Osteocyte (in vitro differentiated cells): ENCODE results near the gene BPIFB6. TPM values are rescaled to one million over a fixed set of nuclear protein-coding genes. Genes with fewer than 3 reads are reported as not detected.

Experiments
- DNase-seq: peaks from one replicate; pipeline ENCODE4 v3.0.0; 2021; ENCODE audit warnings: mixed read lengths; ENCODE audit not compliant: unreplicated experiment; ENCODE audit errors: extremely low spot score
- H3K27ac Mint-ChIP-seq: one replicate; pipeline ENCODE4 v1.8.0; 2021; ENCODE audit warnings: mild to moderate bottlenecking, mixed read lengths; ENCODE audit not compliant: unreplicated experiment
- H3K27me3 Mint-ChIP-seq: one replicate; pipeline ENCODE4 v1.8.0; 2021; ENCODE audit warnings: mixed read lengths; ENCODE audit not compliant: unreplicated experiment
- H3K36me3 Mint-ChIP-seq: one replicate; pipeline ENCODE4 v1.8.0; 2021; ENCODE audit warnings: mixed read lengths; ENCODE audit not compliant: unreplicated experiment
- H3K4me1 Mint-ChIP-seq: one replicate; pipeline ENCODE4 v1.8.0; 2021; ENCODE audit warnings: mixed read lengths; ENCODE audit not compliant: unreplicated experiment
- H3K4me3 Mint-ChIP-seq: one replicate; pipeline ENCODE4 v1.8.0; 2021; ENCODE audit warnings: mild to moderate bottlenecking, moderate library complexity, mixed read lengths; ENCODE audit not compliant: unreplicated experiment
- H3K9me3 Mint-ChIP-seq: one replicate; pipeline ENCODE4 v1.8.0; 2021; ENCODE audit warnings: mixed read lengths; ENCODE audit not compliant: unreplicated experiment
- total RNA-seq: library from RNA; stranded (reverse); gene quantifications from 2 replicates; pipeline ENCODE4 v1.2.1, GENCODE V29; 2021
- TF ChIP-seq, protein P1 (sequence below): fragments of 200-600 bp; sonication (generic); IDR thresholded peaks from 2 replicates; pipeline ENCODE4 v1.5.0; 2021; ENCODE audit warnings: antibody characterized with exemption, mild to moderate bottlenecking, moderate library complexity

BPIFB6 gene
- total RNA-seq, 1 donor from 2014 or later: not detected

DNA sequence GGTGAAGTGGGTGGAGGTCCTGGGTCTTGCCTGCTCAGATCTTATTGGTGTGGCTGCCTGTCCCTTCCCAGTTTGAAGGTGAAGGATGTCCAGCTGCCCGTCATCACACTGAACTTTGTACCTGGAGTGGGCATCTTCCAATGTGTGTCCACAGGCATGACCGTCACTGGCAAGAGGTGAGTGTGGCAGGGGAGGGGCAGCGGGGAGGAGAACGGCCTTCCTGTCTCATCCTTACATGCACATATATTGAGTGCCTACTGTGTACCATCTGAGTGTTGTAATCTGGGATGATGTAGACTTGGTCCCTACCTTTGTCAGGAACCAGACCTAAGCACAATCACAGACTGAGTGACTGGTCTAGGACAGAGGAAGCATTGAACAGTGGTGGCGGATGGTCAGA, 2.7 kb downstream of the BPIFB6 start:
- DNase-seq: no peak
- peaks cover 6% of the 10 kb centered on the region for H3K27me3 Mint-ChIP-seq
- H3K9me3 Mint-ChIP-seq: peaks cover 3% of the 10 kb centered on the region
- no peaks in the 10 kb centered on the region for H3K4me1 Mint-ChIP-seq
- TF ChIP-seq, protein P1, sequence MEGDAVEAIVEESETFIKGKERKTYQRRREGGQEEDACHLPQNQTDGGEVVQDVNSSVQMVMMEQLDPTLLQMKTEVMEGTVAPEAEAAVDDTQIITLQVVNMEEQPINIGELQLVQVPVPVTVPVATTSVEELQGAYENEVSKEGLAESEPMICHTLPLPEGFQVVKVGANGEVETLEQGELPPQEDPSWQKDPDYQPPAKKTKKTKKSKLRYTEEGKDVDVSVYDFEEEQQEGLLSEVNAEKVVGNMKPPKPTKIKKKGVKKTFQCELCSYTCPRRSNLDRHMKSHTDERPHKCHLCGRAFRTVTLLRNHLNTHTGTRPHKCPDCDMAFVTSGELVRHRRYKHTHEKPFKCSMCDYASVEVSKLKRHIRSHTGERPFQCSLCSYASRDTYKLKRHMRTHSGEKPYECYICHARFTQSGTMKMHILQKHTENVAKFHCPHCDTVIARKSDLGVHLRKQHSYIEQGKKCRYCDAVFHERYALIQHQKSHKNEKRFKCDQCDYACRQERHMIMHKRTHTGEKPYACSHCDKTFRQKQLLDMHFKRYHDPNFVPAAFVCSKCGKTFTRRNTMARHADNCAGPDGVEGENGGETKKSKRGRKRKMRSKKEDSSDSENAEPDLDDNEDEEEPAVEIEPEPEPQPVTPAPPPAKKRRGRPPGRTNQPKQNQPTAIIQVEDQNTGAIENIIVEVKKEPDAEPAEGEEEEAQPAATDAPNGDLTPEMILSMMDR: no peak
- H3K27ac Mint-ChIP-seq: no peak overlapping the region
- H3K4me3 Mint-ChIP-seq: no peak overlapping the region
- H3K36me3 Mint-ChIP-seq: no peaks in the 10 kb centered on the region

- H3K27ac Mint-ChIP-seq: no peak overlapping the region
- no peak for DNase-seq
- H3K4me1 Mint-ChIP-seq: no peaks in the 10 kb centered on the region
Observed at GRCh38 chr20:33034901-33035492, 3.5 kb downstream of the BPIFB6 start.

GRCh38 chr20:33037456-33037855, 6.0 kb downstream of the BPIFB6 start:
- Mint-ChIP-seq H3K4me3 (no peak overlapping the region), H3K27ac (no peak overlapping the region), H3K36me3 (no peaks in the 10 kb centered on the region), H3K9me3 (peaks cover 3% of the 10 kb centered on the region), H3K27me3 (peaks cover 6% of the 10 kb centered on the region), H3K4me1 (no peaks in the 10 kb centered on the region)
- no peak for DNase-seq
- TF ChIP-seq, protein P1: no peak

More at GRCh38 chr20:33034901-33035492, 3.5 kb downstream of the BPIFB6 start:
- H3K27me3 Mint-ChIP-seq: peaks cover 6% of the 10 kb centered on the region
- no peaks in the 10 kb centered on the region for H3K36me3 Mint-ChIP-seq
- H3K9me3 Mint-ChIP-seq: peaks cover 3% of the 10 kb centered on the region
- no peak overlapping the region for H3K4me3 Mint-ChIP-seq
- TF ChIP-seq, protein P1: no peak

GRCh38 chr20:33038243-33038642, 6.8 kb downstream of the BPIFB6 start:
- Mint-ChIP-seq H3K27me3 (peaks cover 6% of the 10 kb centered on the region), H3K4me3 (no peak overlapping the region), H3K9me3 (peaks cover 2% of the 10 kb centered on the region), H3K27ac (no peak overlapping the region), H3K4me1 (no peaks in the 10 kb centered on the region), H3K36me3 (no peaks in the 10 kb centered on the region)
- no peak for DNase-seq
- TF ChIP-seq, protein P1: no peak

- Mint-ChIP-seq H3K4me3 (no peak overlapping the region), H3K27ac (no peak overlapping the region), H3K36me3 (no peaks in the 10 kb centered on the region), H3K9me3 (peaks cover 12% of the 10 kb centered on the region), H3K27me3 (peaks cover 6% of the 10 kb centered on the region), H3K4me1 (no peaks in the 10 kb centered on the region)
- no peak for DNase-seq
- TF ChIP-seq, protein P1: no peak
Observed at GRCh38 chr20:33042430-33042829, 11.0 kb downstream of the BPIFB6 start.
